Measurements from ENCODE around the gene PLA2G6. TPM values are rescaled to one million over a fixed set of nuclear protein-coding genes. Genes with fewer than 3 reads are reported as not detected.
A peak's percentile ranks its signal among the peaks of the same experiment; 100 is the strongest.

Gene PLA2G6
- total RNA-seq, 1 experiment from 2014 or later, result 29.9 TPM

- no peaks in the 10 kb centered on the region for H3K9me3 Mint-ChIP-seq
- no peaks in the 10 kb centered on the region for H3K36me3 Mint-ChIP-seq
- no peak for ATAC-seq
- H3K4me1 Mint-ChIP-seq, result peaks cover 34% of the 10 kb centered on the region
- H3K27me3 Mint-ChIP-seq (ENCODE audit: low read depth), result no peaks in the 10 kb centered on the region
- CTCF ChIA-PET, result interaction anchor here (1.0 to 5.3 kb wide), 2 partner anchors 63 to 75 kb away, joined by 3 to 23 read pairs; no protein-coding TSS in a partner anchor
- no peak for TF ChIP-seq ZNF121 (CRISPR knock-in tag; IDR thresholded peaks at IDR 0.05)
- no peak for TF ChIP-seq ESRRA (CRISPR knock-in tag; IDR thresholded peaks at IDR 0.05; ENCODE audit: borderline replicate concordance)
- no peak for TF ChIP-seq ZBTB21 (CRISPR knock-in tag; IDR thresholded peaks at IDR 0.05; ENCODE audit: borderline replicate concordance)
- no peak for TF ChIP-seq CREM (CRISPR knock-in tag; IDR thresholded peaks at IDR 0.05)
- TF ChIP-seq ZNF138 (CRISPR knock-in tag; conservative IDR thresholded peaks at IDR 0.05), result no peak
- TF ChIP-seq SP1 (CRISPR knock-in tag; conservative IDR thresholded peaks at IDR 0.05), result no peak
- POLR2A ChIA-PET, result interaction anchor here (0.6 kb wide), 1 partner anchor 20 kb away, joined by 3 read pairs; no protein-coding TSS in a partner anchor
- H3K4me3 Mint-ChIP-seq, result no peak overlapping the region
- no peak overlapping the region for H3K27ac Mint-ChIP-seq
- no peak for DNase-seq (ENCODE audit: low spot score)
These were observed 4.6 kb downstream of the PLA2G6 start for GRCh38 chr22:38177044-38177443.

- Mint-ChIP-seq H3K36me3 (no peaks in the 10 kb centered on the region), H3K27ac (no peak overlapping the region), H3K27me3 (ENCODE audit: low read depth) (no peaks in the 10 kb centered on the region), H3K4me3 (no peak overlapping the region), H3K4me1 (peaks cover 30% of the 10 kb centered on the region), H3K9me3 (no peaks in the 10 kb centered on the region)
- ChIA-PET POLR2A (interaction anchor here (0.6 kb wide), 1 partner anchor 21 kb away, joined by 3 read pairs; no protein-coding TSS in a partner anchor), CTCF (interaction anchor here (0.6 to 5.3 kb wide), 4 partner anchors 62 to 79 kb away, joined by 3 to 23 read pairs (median 4); no protein-coding TSS in a partner anchor)
- no peak for TF ChIP-seq TP53 (CRISPR knock-in tag; IDR thresholded peaks at IDR 0.05)
- TF ChIP-seq FOXP1 (CRISPR knock-in tag; IDR thresholded peaks at IDR 0.05; ENCODE audit: borderline replicate concordance), result no peak
- TF ChIP-seq ZBTB43 (CRISPR knock-in tag; IDR thresholded peaks at IDR 0.05), result no peak
- TF ChIP-seq GABPB1 (CRISPR knock-in tag; IDR thresholded peaks at IDR 0.05), result no peak
- TF ChIP-seq TEAD1 (CRISPR knock-in tag; IDR thresholded peaks at IDR 0.05), result no peak
- no peak for TF ChIP-seq ESRRA (CRISPR knock-in tag; IDR thresholded peaks at IDR 0.05; ENCODE audit: borderline replicate concordance)
- no peak for TF ChIP-seq MYBL2 (CRISPR knock-in tag; IDR thresholded peaks at IDR 0.05)
- no peak for TF ChIP-seq RELA (CRISPR knock-in tag; IDR thresholded peaks at IDR 0.05; ENCODE audit: borderline replicate concordance)
- no peak for TF ChIP-seq IRF1 (CRISPR knock-in tag; IDR thresholded peaks at IDR 0.05)
- no peak for DNase-seq (ENCODE audit: low spot score)
- no peak for ATAC-seq
These were observed 5.4 kb downstream of the PLA2G6 start for GRCh38 chr22:38176170-38176741.

- Mint-ChIP-seq H3K27ac (no peak overlapping the region), H3K4me1 (peaks cover 22% of the 10 kb centered on the region)
- POLR2A ChIA-PET, result no interaction called here
These were observed 6.2 kb downstream of the PLA2G6 start for GRCh38 chr22:38175206-38176118.

GRCh38 chr22:38174626-38175025 lies 7.0 kb downstream of the PLA2G6 start:
- no peaks in the 10 kb centered on the region for H3K36me3 Mint-ChIP-seq
- 0 out of 2 replicates have a peak overlapping the region, but pooled peaks have one; percentile 50 for H3K27ac Mint-ChIP-seq
- no peak overlapping the region for H3K4me3 Mint-ChIP-seq
- CTCF ChIA-PET, result interaction anchor here (1.6 to 5.3 kb wide), 3 partner anchors 60 to 77 kb away, joined by 5 to 23 read pairs (median 6); no protein-coding TSS in a partner anchor
- H3K9me3 Mint-ChIP-seq, result no peaks in the 10 kb centered on the region
- no peaks in the 10 kb centered on the region for H3K27me3 Mint-ChIP-seq (ENCODE audit: low read depth)
- peaks cover 14% of the 10 kb centered on the region for H3K4me1 Mint-ChIP-seq
- ATAC-seq, result no peak
- no peak for DNase-seq (ENCODE audit: low spot score)
- POLR2A ChIA-PET, result no interaction called here
- TF ChIP-seq ZNF317 (CRISPR knock-in tag; IDR thresholded peaks at IDR 0.05; ENCODE audit: borderline replicate concordance, low read depth) (no peak), CREB1 (CRISPR knock-in tag; IDR thresholded peaks at IDR 0.05) (no peak), E2F5 (CRISPR knock-in tag; IDR thresholded peaks at IDR 0.05) (no peak), ZNF512 (CRISPR knock-in tag; IDR thresholded peaks at IDR 0.05; ENCODE audit: borderline replicate concordance) (no peak), TEAD4 (CRISPR knock-in tag; IDR thresholded peaks at IDR 0.05) (no peak), JUN (CRISPR knock-in tag; IDR thresholded peaks at IDR 0.05) (no peak)

More at GRCh38 chr22:38175206-38176118, 6.2 kb downstream of the PLA2G6 start:
- no peak for ATAC-seq
- Mint-ChIP-seq H3K36me3 (no peaks in the 10 kb centered on the region), H3K4me3 (no peak overlapping the region), H3K27me3 (ENCODE audit: low read depth) (no peaks in the 10 kb centered on the region), H3K9me3 (no peaks in the 10 kb centered on the region)
- DNase-seq (ENCODE audit: low spot score), result no peak
- no peak for TF ChIP-seq RORB (CRISPR knock-in tag; IDR thresholded peaks at IDR 0.05)
- no peak for TF ChIP-seq NFYB (CRISPR knock-in tag; conservative IDR thresholded peaks at IDR 0.05; ENCODE audit: low read depth)
- CTCF ChIA-PET, result interaction anchor here (0.6 to 5.3 kb wide), 3 partner anchors 61 to 78 kb away, joined by 3 to 23 read pairs (median 5); no protein-coding TSS in a partner anchor
